ENCODE measurements around the gene SRCAP.

DNA sequence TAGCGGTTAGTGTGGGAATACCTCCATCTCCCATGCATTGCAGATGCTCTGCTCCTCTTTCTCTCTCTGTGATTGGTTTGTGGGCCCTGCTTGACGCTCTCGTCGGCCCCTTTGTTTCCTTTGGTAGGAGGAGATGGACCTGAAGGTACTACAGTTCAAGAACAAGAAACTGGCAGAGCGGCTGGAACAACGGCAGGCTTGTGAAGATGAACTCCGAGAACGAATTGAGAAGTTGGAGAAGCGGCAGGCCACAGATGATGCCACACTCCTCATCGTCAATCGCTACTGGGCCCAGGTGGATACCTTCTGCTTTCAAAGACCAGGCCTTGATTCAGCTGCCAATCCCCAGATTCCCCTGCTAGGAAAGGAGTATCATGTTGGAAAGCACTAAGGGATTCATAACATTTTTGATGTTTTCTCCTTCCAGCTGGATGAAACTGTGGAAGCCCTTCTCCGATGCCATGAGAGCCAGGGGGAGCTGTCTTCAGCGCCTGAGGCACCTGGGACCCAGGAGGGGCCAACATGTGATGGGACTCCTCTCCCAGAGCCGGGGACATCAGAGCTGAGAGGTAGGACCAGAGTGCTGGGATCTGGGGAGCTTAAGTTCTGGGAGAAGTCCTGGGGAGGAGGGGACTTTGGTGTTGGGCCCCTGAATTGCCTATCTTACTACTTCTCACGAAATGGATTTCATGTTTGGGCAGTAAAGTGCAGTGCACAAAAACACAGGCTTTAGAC is 64.2 kb downstream of the SRCAP start:
- TF ChIP-seq YY1 (IDR thresholded peaks at IDR 0.05; ENCODE audit: low read depth) (no peak), EGR1 (IDR thresholded peaks at IDR 0.05) (no peak), NFIC (IDR thresholded peaks at IDR 0.05) (no peak), CREB1 (IDR thresholded peaks at IDR 0.05; ENCODE audit: low read depth) (no peak), TCF12 (IDR thresholded peaks at IDR 0.05; ENCODE audit: low read depth) (no peak), EP300 (IDR thresholded peaks at IDR 0.05; ENCODE audit: borderline replicate concordance) (no peak), RAD21 (IDR thresholded peaks at IDR 0.05; ENCODE audit: low read depth) (no peak)
- TF ChIP-seq, protein P1, sequence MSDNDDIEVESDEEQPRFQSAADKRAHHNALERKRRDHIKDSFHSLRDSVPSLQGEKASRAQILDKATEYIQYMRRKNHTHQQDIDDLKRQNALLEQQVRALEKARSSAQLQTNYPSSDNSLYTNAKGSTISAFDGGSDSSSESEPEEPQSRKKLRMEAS (IDR thresholded peaks at IDR 0.05): no peak
- TF ChIP-seq, protein P2, sequence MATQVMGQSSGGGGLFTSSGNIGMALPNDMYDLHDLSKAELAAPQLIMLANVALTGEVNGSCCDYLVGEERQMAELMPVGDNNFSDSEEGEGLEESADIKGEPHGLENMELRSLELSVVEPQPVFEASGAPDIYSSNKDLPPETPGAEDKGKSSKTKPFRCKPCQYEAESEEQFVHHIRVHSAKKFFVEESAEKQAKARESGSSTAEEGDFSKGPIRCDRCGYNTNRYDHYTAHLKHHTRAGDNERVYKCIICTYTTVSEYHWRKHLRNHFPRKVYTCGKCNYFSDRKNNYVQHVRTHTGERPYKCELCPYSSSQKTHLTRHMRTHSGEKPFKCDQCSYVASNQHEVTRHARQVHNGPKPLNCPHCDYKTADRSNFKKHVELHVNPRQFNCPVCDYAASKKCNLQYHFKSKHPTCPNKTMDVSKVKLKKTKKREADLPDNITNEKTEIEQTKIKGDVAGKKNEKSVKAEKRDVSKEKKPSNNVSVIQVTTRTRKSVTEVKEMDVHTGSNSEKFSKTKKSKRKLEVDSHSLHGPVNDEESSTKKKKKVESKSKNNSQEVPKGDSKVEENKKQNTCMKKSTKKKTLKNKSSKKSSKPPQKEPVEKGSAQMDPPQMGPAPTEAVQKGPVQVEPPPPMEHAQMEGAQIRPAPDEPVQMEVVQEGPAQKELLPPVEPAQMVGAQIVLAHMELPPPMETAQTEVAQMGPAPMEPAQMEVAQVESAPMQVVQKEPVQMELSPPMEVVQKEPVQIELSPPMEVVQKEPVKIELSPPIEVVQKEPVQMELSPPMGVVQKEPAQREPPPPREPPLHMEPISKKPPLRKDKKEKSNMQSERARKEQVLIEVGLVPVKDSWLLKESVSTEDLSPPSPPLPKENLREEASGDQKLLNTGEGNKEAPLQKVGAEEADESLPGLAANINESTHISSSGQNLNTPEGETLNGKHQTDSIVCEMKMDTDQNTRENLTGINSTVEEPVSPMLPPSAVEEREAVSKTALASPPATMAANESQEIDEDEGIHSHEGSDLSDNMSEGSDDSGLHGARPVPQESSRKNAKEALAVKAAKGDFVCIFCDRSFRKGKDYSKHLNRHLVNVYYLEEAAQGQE (IDR thresholded peaks at IDR 0.05; ENCODE audit: low read depth): no peak
- TF ChIP-seq, protein P3, sequence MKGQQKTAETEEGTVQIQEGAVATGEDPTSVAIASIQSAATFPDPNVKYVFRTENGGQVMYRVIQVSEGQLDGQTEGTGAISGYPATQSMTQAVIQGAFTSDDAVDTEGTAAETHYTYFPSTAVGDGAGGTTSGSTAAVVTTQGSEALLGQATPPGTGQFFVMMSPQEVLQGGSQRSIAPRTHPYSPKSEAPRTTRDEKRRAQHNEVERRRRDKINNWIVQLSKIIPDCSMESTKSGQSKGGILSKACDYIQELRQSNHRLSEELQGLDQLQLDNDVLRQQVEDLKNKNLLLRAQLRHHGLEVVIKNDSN (IDR thresholded peaks at IDR 0.05): no peak

All from Ishikawa (cell line).